Activated T-cell treated with anti-CD3 and anti-CD28 coated beads for 24 hours (primary cell): ENCODE data around the gene CRYBG1.

Experiments used
- DNase-seq: peaks from one replicate; pipeline ENCODE4 v3.0.0-alpha.2; 2020; ENCODE audit warnings: low read depth

The CRYBG1 gene

GRCh38 chr6:106426250-106426970, 65.9 kb downstream of the CRYBG1 start:
- no peak for DNase-seq

GRCh38 chr6:106430466-106430865, 69.9 kb downstream of the CRYBG1 start:
- no peak for DNase-seq

DNA sequence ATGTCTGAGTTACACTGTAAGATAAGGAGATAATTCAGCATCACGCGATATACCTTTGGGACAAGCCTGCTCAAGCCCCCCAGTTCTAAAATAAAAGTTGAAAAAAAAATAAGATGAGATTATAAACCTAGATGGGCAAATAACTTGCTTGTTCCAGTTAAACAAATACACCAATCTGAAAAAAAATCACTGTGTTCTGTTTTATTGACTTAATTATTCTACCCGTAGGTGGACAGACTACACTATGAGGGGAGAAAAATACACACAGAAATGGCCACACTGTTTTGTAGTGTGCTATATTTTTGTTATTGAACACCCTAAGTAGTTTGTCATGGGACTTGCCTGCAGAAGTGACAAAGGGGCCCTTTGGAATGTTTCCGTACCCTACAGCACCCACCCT, 70.9 kb downstream of the CRYBG1 start:
- no peak for DNase-seq

DNA sequence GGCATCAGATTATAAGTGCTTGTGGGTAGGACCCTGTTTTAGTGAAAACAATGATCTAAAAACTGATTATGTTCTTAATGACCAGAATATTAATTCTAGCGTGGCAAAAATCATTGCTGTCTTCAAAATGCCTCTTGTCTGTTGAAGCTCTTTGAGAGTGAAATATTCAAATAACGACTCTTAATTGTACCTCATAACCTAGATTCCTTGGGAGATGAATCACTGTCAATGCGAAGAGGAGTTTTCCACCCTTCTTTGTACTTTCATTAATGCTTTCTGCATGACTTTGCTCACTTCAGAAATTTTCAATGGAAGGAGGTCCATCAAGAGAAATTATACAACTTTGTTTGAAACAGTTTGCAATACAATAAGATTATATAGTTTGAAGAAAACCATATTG, 71.5 kb downstream of the CRYBG1 start:
- no peak for DNase-seq

DNA sequence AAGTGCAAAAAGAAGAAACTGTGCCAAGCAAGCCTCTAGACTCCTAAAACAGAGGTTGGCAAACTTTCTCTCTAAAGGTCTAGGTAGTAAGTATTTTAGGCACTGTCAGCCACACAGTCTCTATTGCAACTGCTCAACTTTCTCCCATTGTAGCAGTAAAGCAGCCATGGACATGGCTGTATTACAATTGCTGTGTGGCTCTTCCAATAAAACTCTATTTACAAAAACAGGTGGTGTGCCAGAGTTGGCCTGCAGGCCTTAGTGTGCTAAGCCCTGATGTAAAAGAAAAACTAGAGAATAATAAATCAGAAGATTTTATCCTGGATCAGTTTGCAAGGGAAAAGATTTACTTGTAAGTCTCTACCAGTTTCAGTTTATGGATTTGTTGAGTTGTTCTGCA, 74.0 kb downstream of the CRYBG1 start:
- no peak for DNase-seq

GRCh38 chr6:106439459-106439858, 78.9 kb downstream of the CRYBG1 start:
- no peak for DNase-seq

- DNase-seq, result no peak
Measured at GRCh38 chr6:106440546-106440945, 80.0 kb downstream of the CRYBG1 start.

- no peak for DNase-seq
Measured at GRCh38 chr6:106442395-106442794, 81.9 kb downstream of the CRYBG1 start.

- DNase-seq, result no peak
Measured at GRCh38 chr6:106444777-106445507, 84.4 kb downstream of the CRYBG1 start.

GRCh38 chr6:106445508-106445878, 85.0 kb downstream of the CRYBG1 start:
- DNase-seq, result no peak

DNA sequence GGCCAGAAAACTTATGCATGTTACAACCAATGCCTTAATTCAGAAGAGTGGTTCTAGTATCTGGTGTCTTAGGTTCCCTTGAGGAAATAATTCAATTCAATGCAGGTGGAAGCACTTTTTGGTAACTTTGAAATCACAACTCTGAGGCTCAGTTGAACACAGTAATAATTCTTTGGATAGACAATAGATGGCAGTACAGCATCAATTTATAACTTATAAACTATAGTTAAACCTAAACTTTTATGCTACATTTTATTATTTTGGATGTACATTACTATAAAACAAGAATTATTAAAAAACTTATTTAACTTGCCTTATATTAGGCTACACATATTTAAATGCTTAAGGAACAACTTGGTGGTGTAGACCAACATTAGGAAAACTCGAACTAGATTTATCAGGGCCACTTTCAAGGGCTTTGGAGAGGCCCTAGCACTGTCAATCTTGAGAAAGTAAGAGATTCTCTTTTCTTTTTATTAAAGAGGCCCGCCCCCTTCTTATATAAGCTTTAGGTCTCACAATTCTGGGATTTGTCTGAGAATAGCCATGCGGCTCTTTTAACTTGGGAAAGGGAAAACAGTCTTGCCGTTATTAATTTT, 85.9 kb downstream of the CRYBG1 start:
- DNase-seq, result no peak

DNA sequence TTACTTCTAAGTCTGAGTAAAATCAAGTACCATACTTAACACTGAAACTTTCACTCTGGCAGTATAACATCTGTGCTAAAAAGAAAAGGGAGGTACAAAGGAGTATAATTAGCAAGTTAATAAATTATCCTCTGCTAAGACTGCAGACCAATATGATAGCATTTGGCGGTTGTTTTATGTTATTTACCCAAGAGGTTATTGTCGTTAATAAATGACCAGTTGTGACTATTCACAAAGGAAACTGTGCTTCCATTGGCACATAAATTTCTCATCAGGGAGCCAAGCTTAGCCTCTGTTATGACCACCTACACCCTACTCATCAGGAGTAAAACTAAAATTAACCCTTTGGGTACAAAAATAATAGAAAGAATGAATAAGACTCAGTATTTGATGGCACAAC, 86.5 kb downstream of the CRYBG1 start:
- DNase-seq, result no peak

DNA sequence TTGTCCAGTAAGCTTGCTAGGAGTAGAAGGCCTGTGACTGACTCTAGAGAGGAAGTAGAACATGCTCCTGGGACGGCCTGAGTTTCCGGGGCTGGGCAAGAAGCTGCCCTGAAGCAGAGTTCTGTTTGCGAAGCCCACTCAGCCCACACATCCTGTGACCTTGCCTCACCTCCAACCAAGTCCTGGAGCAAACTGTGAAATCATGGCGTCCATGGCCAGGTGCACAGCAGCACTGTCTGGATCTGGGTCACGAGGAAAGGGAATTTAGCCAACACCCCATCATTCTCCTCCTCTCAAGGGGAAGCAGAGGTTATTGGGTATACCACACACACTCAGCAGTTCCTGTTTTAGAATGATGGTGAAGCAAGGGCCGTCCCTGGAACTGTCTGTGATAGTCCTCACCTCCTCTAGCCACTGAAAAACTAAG, 87.5 kb downstream of the CRYBG1 start:
- DNase-seq, result no peak

DNA sequence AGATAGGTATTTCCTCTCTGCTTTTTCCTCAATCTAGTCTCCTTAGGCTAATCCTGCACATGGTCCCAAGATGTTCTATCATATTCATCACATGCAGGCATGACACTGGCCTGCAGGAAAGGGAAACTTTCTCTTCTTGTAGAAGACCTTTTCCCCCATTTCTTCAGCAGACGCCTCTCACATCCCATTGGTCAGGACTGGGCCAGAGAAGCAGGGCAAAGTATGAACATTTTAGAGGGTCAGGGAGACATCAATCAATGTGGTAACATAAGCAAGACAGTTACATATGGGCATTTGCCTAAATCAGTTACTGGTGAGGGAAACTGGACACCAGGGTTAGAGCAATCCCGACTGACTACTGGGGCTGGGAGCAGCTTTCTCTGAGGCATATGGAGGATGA, 90.1 kb downstream of the CRYBG1 start:
- no peak for DNase-seq

DNA sequence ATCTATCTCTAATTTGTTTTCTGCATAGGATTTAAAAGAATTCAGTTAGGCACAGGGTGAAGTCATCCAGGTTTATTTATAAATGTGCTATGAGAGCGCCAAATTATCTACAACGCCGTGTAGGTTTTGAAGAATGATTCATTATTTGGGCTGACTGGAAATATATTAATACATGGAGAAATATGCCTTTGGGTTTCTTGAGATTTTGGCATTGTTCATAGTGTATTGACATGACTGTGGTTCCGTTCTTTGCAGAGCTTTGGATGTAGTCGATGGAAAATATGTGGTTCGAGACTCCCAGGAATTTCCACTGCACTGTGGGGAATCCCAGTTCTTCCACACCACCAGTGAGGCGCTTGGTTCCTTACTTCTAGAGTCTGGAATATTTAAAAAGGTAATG, 90.9 kb downstream of the CRYBG1 start:
- no peak for DNase-seq

- no peak for DNase-seq
Measured at GRCh38 chr6:106452628-106453027, 92.1 kb downstream of the CRYBG1 start.

GRCh38 chr6:106453756-106454367, 93.3 kb downstream of the CRYBG1 start:
- DNase-seq, result no peak

- no peak for DNase-seq
Measured at GRCh38 chr6:106456756-106457155, 96.2 kb downstream of the CRYBG1 start.

DNA sequence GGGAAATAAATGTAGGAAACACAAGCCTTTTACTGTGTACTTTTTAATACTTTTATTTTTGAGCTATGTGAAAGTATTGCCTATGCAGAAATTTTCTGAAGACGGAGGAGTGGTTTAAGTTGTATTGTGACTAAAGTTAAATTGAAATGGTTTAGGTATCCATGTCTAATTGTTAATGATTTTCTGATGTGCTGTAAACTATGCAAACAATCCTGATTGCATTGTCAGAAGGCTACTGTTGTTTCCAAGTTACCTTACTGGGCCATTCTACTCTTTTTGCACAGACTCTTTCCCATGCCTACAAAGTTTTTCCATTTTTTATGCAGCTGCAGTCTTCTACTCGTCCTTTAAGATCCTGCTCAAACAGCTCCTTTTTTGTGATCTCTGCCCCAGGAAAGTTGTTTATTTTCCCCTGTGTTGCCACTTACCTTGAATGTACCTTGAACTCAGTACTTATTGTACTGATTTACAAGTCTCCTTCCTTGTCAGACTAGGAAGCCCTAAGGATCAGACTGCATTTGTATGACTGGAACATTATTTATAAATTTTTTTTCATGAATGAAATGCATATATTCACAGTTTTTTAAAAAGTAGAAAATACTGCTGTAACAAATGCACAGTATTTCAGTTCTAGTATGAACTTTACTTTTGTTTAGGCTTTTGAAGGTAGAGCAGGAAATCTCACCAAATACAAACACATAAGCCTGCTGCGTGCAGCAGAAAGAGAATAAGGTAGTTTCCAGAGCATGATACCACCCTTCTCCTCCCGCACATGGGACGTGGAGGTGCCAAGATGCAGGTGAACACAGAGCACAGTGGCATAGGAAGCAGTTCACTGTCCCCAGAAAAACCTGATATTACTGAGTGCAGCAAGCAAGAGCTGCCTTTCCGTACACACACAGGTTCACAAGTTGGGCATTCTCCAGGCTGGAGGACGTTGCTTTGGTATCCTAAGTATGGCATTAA, 97.8 kb downstream of the CRYBG1 start:
- no peak for DNase-seq

DNA sequence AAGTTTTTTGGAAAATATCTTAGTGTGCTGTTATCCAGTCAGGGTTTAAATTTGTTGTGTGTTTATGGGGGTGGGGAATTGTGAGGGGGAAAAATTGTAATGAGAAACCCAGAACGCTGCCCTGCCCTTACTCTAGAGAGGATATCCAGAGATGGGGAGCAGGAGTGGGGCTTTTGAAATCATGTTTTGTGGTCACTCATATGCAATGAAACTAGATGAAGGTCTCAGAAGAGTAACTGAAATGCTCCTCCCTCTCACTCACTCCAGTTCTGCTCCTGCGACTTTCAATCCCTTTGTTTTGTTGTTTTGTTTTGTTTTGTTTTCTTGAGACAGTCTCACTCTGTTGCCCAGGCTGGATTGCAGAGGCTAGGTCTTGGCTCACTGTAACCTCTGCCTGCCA, 100.0 kb downstream of the CRYBG1 start:
- DNase-seq, result no peak

GRCh38 chr6:106461084-106461483, 100.6 kb downstream of the CRYBG1 start:
- DNase-seq, result no peak
